HG03064 (cell line): ENCODE measurements around the gene LRRC36.
"Not testable (repeated sequence)": the region's sequence is repeated elsewhere in the genome, so short reads cannot be mapped to it uniquely, and the experiment has no call there.

Experiments
- ATAC-seq: cut with Tn5 transposase; IDR thresholded peaks from one replicate; pipeline ENCODE4 v1.9.1; 2021; ENCODE audit warnings: low read depth; ENCODE audit not compliant: unreplicated experiment

The LRRC36 gene

DNA sequence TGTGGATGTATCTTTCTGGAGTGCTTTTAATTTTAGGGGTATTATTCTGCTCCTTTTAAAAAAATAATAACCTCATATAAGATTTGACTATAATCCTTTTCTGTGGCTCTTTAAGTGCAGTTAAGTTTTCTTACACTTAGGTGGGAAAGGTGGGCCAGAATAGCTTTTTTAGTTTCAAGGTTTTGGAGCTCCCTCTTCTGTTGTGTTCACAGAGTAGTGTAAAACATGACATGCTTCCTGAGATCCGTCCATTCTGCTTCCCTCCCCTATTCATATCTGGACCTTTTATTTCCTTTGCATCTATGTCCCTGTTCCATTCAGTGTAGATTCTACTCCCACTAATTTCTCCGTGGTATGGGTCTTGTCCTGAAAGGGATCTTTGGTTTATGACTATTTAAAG lies 12.8 kb downstream of the LRRC36 start:
- ATAC-seq, result no peak

GRCh38 chr16:67341250-67341649 lies 14.6 kb downstream of the LRRC36 start:
- ATAC-seq, result no peak

DNA sequence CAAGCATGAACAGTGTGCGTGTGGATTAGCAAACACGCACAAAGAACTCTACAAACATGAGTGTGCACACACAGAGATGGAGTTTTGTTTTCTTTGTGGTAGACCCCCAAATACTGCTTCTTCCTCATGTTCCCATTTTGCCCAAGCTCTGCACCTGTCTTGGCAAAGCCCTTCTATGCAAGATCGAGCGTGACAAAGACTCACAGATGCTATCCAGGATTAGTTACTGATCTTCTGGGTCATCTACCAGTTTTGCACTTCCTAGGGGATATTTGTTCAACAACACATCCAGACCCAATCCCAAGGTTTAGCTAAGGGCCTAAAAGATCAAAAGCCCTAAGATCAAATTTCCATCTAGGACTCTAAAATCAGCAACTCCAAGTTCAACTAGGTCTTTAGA lies 16.0 kb downstream of the LRRC36 start:
- no peak for ATAC-seq

GRCh38 chr16:67345401-67345800 lies 18.8 kb downstream of the LRRC36 start:
- ATAC-seq, result no peak

GRCh38 chr16:67346341-67346740 lies 19.7 kb downstream of the LRRC36 start:
- ATAC-seq, result no peak

DNA sequence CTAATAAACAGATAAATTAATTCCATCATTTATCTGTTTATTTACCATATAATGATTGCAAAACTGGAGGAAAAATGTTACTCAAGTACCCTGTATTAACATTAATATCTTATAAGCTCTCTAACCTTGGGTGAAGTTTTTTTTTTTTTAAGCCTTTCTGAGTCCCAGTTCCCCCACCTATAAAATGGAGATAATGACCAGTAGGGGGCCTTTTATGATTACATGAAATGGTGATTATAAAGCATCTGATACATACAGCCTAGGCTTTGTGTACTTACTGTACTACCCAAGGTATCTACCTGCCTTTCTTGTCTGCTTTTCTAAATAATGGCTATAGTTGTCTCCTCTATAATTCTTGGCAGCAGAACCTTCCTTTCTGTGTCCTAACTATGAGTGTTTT lies 22.6 kb downstream of the LRRC36 start:
- no peak for ATAC-seq

DNA sequence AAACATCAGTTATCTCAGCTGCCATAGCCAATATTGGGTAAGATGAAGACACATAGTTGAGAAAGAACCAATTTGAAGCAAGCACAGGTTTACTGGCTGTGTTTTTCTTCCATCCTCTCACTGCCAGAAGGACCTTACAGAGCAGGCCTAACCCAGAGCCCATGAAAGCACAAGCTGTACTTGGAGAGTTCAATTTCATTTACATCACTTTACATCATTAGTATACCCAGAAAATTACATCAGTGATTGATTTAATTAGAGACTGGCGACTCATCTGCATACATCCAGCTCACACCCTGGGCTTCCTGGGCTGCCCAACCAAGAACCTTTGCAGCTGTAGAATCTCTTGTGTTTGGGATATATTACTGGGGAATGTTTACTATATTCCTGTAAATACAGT lies 23.7 kb downstream of the LRRC36 start:
- no peak for ATAC-seq

- not testable (repeated sequence) for ATAC-seq
These were observed 25.8 kb downstream of the LRRC36 start for GRCh38 chr16:67352463-67352862.

DNA sequence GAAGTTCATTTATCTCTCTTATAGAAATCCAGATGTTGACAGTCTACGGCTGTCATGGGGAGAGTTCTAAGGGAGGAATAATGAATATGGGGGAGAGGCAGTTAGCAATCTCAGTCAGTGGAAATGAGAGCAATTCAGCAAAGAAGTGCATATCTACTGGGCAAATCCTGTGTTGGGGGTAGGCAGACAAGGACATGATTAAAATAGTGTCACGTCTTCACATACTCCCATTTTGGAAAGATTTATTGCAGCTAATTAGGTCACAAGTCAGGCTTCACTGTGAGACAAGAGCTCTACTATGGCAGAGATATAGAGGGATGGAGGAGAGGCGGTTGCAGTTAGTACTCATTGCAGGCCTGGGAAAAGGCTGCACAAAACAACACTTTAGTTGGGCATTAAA lies 29.8 kb downstream of the LRRC36 start:
- ATAC-seq, result no peak

DNA sequence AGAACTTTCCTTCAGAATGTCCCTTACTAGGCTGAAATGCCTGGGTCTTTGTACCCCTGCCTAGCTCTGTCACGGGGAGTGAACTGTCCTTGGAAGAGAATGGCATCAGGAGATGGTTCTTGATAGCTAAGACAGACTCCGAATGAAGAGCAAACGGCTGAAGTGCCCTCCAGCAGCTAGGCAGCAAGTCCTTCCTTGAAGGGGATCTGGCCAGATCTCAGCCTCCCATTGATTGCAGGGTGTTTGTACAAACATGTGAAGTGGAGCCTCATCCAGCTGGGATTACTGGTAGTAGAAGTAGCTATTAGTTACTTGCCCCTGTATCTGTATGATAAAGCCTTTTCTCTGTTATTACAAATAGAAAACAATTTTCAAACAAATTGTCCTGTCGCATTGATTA lies 30.9 kb downstream of the LRRC36 start:
- ATAC-seq, result no peak

GRCh38 chr16:67359540-67360269 lies 33.1 kb downstream of the LRRC36 start:
- ATAC-seq, result not testable (repeated sequence)

- no peak for ATAC-seq
These were observed 34.4 kb downstream of the LRRC36 start for GRCh38 chr16:67361038-67361437.

- ATAC-seq, result no peak
These were observed 38.1 kb downstream of the LRRC36 start for GRCh38 chr16:67364600-67365235.

GRCh38 chr16:67370661-67371060 lies 44.0 kb downstream of the LRRC36 start:
- no peak for ATAC-seq

DNA sequence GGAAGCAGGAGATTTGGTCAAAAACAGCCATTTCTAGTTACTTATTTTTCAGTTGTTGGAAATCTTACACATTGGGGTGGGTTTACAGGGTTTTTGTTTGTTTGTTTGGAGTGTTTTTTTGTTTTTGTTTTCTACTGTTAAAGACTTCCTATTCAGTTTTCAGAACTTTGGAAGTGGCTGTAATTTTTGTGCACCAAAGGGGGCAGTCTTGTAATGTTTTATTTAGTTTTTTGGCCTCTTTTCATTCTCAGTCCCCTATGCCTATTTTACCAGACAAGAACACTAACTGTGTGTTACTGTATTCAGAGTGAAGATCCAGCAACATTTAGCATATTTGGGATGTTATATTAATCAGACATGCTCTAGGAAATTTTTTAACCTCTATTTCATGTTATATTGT lies 46.0 kb downstream of the LRRC36 start:
- no peak for ATAC-seq

GRCh38 chr16:67376012-67376411 lies 49.4 kb downstream of the LRRC36 start:
- ATAC-seq, result not testable (repeated sequence)

DNA sequence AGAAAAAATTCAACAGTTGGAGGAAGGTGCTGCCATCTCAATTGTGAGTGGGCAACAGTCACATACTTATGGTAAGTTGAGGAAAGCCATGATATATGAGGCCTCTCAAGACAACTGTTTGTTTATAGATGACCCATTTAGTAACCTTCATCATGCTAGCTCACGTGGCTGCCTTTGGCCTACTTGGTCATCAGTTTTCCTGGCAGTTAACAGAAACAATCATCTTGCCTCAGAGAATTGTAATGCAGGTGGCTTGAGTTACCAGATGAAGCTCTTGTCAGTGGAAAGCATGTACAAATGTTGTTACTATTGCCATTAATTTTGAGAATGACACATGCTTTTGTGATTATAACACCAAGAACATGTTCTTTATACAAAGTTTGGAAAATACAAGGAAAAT lies 52.0 kb downstream of the LRRC36 start:
- ATAC-seq, result no peak

- ATAC-seq, result no peak
These were observed 56.7 kb downstream of the LRRC36 start for GRCh38 chr16:67383284-67383683.

GRCh38 chr16:67384778-67385510 lies 58.3 kb downstream of the LRRC36 start:
- ATAC-seq, result no peak

DNA sequence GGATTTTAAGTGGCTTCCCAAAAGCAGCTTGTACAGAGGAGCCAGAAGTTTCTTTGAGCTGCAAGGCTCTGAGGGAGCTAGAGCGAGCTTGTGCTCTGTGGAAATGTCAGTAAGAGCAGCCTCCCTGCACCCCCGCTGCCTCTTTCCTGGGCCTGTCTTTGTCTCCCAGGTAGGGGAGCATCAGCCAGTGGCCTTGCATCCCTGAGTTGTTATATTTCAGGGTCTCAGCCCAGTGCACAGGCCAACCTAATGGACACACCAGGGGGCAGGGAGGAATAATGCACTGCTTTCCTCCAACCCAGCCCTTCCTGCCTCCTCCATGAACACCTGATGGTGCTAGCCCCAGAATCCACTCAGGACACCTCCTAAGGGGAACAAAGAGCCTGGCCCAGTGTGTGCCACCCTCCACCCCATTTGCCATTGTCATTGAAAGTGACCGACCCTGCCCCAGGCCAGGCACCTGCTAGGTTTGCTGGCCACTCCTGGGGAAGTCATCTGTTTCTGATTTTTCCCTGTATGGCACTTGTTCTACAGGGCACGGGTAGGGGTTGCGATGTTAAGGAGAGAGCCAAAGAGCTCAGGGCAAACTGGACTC lies 60.3 kb downstream of the LRRC36 start:
- ATAC-seq, result no peak

DNA sequence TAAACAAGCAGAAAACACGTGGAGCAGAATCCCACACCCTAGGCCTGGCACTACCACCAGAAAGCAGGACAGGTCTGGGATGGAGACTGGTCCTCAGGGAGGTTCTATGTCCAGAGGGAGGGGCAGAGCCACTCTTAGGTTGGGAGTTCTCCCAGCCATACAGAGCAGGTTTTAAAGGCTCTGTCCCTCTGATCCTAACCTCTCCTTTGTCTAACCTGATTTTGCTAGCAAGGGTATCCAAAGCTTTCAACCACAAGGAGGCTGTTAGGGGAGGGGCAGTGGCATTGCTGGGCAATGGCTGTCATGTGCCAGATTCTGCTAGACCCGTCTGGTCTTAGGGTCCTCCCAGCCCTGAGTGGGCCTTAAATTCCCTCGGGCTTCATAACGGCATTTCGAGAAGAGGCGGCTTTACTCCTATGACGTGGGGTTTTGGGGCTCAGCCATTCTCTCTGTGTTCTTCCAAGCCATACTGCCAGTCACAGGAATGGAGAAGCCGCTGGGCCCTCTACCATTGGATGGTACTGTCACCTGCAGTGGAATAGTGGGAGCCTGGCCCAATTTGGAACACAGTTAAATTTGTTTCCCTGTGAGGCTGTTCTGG lies 61.0 kb downstream of the LRRC36 start:
- no peak for ATAC-seq
